Measurements from ENCODE around the gene ILKAP. TPM values are rescaled to one million over a fixed set of nuclear protein-coding genes. Genes with fewer than 3 reads are reported as not detected.

ILKAP gene
- polyA plus RNA-seq (ENCODE audit: low read depth in 6 of 6), result 10 to 100 TPM; 37.4 to 51.4 (median 48.4) TPM

GRCh38 chr2:238203094-238203972 lies at the start of gene ILKAP:
Gene ILKAP (minus strand): TSS chr2:238203695. CDS start chr2:238203553, 142 bp downstream.
- peak; percentile 92 for DNase-seq
- Mint-ChIP-seq H3K9me3 (peaks cover 0 to 2% (median 0%) of the 10 kb centered on the region in 7 donors), H3K4me1 (peaks cover 23 to 44% (median 40%) of the 10 kb centered on the region in 3 donors), H3K36me3 (no peaks in the 10 kb centered on the region), H3K27me3 (no peaks in the 10 kb centered on the region), H3K4me3 (peak within 1 kb of the TSS; percentile 80 to 95 (median 89)), H3K27ac (peak within 1 kb of the TSS; percentile 63 to 95 (median 88))
- peak; percentile 95 for ATAC-seq (ENCODE audit: low read depth in 2 of 2)

GRCh38 chr2:238252766-238253630 lies 49.5 kb upstream of the ILKAP start:
- H3K4me1 Mint-ChIP-seq, result peaks cover 0 to 3% (median 1%) of the 10 kb centered on the region in 3 donors
- H3K36me3 Mint-ChIP-seq, result no peaks in the 10 kb centered on the region
- H3K27ac Mint-ChIP-seq, result peak overlapping the region in 1 of 6 donors; percentile 32
- no peak for DNase-seq
- no peaks in the 10 kb centered on the region for H3K27me3 Mint-ChIP-seq
- H3K4me3 Mint-ChIP-seq, result peak overlapping the region in 1 of 8 donors; percentile 78
- no peak for ATAC-seq (ENCODE audit: low read depth in 2 of 2)
- no peaks in the 10 kb centered on the region for H3K9me3 Mint-ChIP-seq

- no peaks in the 10 kb centered on the region for H3K9me3 Mint-ChIP-seq
- no peaks in the 10 kb centered on the region for H3K36me3 Mint-ChIP-seq
- ATAC-seq (ENCODE audit: low read depth in 2 of 2), result no peak
- DNase-seq, result no peak
- H3K4me1 Mint-ChIP-seq, result peaks cover 0 to 9% (median 3%) of the 10 kb centered on the region in 3 donors
- no peaks in the 10 kb centered on the region for H3K27me3 Mint-ChIP-seq
- H3K4me3 Mint-ChIP-seq, result no peak overlapping the region
- H3K27ac Mint-ChIP-seq, result no peak overlapping the region
Measured at GRCh38 chr2:238251986-238252385, 48.5 kb upstream of the ILKAP start.

- H3K27ac Mint-ChIP-seq, result peak overlapping the region in 2 of 6 donors; percentile 65 to 75
- H3K36me3 Mint-ChIP-seq, result peaks cover under 1 to 2% of the 10 kb centered on the region in 2 donors
- no peaks in the 10 kb centered on the region for H3K9me3 Mint-ChIP-seq
Measured at GRCh38 chr2:238251331-238251730, 47.8 kb upstream of the ILKAP start.

GRCh38 chr2:238250896-238251295 lies 47.4 kb upstream of the ILKAP start:
- ATAC-seq (ENCODE audit: low read depth in 2 of 2), result no peak
- DNase-seq, result no peak
- Mint-ChIP-seq H3K27me3 (no peaks in the 10 kb centered on the region), H3K4me1 (peaks cover 0 to 9% (median 3%) of the 10 kb centered on the region in 3 donors), H3K4me3 (no peak overlapping the region), H3K9me3 (no peaks in the 10 kb centered on the region), H3K36me3 (peaks cover 4 to 6% of the 10 kb centered on the region in 2 donors), H3K27ac (peak overlapping the region in 1 of 6 donors; percentile 75)

More at GRCh38 chr2:238251331-238251730, 47.8 kb upstream of the ILKAP start:
- Mint-ChIP-seq H3K4me1 (peaks cover 0 to 9% (median 3%) of the 10 kb centered on the region in 3 donors), H3K27me3 (no peaks in the 10 kb centered on the region), H3K4me3 (no peak overlapping the region)
- ATAC-seq (ENCODE audit: low read depth in 2 of 2) (no peak), DNase-seq (no peak)

- peak overlapping the region in 1 of 6 donors; percentile 73 for H3K27ac Mint-ChIP-seq
- peaks cover 0 to 9% (median 0%) of the 10 kb centered on the region in 3 donors for H3K4me1 Mint-ChIP-seq
- H3K4me3 Mint-ChIP-seq, result no peak overlapping the region
- no peaks in the 10 kb centered on the region for H3K27me3 Mint-ChIP-seq
- no peaks in the 10 kb centered on the region for H3K9me3 Mint-ChIP-seq
- H3K36me3 Mint-ChIP-seq, result peaks cover 6 to 8% of the 10 kb centered on the region in 2 donors
- DNase-seq (no peak), ATAC-seq (ENCODE audit: low read depth in 2 of 2) (no peak)
Measured at GRCh38 chr2:238247841-238248453, 44.5 kb upstream of the ILKAP start.

- peak overlapping the region in 2 of 6 donors; percentile 49 to 73 for H3K27ac Mint-ChIP-seq
- peaks cover 6 to 8% of the 10 kb centered on the region in 2 donors for H3K36me3 Mint-ChIP-seq
- no peak for ATAC-seq (ENCODE audit: low read depth in 2 of 2)
- no peak for DNase-seq
- no peak overlapping the region for H3K4me3 Mint-ChIP-seq
- H3K4me1 Mint-ChIP-seq, result peaks cover 0 to 9% (median 0%) of the 10 kb centered on the region in 3 donors
- no peaks in the 10 kb centered on the region for H3K9me3 Mint-ChIP-seq
- no peaks in the 10 kb centered on the region for H3K27me3 Mint-ChIP-seq
Measured at GRCh38 chr2:238247002-238247822, 43.7 kb upstream of the ILKAP start.

- no peak for ATAC-seq (ENCODE audit: low read depth in 2 of 2)
- Mint-ChIP-seq H3K9me3 (peaks cover 0 to 2% (median 0%) of the 10 kb centered on the region in 7 donors), H3K4me1 (peaks cover 4 to 15% (median 5%) of the 10 kb centered on the region in 3 donors), H3K27ac (no peak overlapping the region), H3K27me3 (peaks cover 0 to 4% (median 4%) of the 10 kb centered on the region in 3 donors), H3K4me3 (no peak overlapping the region), H3K36me3 (peaks cover 6 to 8% of the 10 kb centered on the region in 2 donors)
- DNase-seq, result no peak
Measured at GRCh38 chr2:238244151-238244550, 40.7 kb upstream of the ILKAP start.

GRCh38 chr2:238243496-238244076 lies 40.1 kb upstream of the ILKAP start:
- H3K4me1 Mint-ChIP-seq, result peaks cover 4 to 15% (median 5%) of the 10 kb centered on the region in 3 donors
- H3K36me3 Mint-ChIP-seq, result peaks cover 6 to 8% of the 10 kb centered on the region in 2 donors
- H3K9me3 Mint-ChIP-seq, result peaks cover 0 to 2% (median 0%) of the 10 kb centered on the region in 7 donors
- peaks cover 0 to 4% (median 4%) of the 10 kb centered on the region in 3 donors for H3K27me3 Mint-ChIP-seq
- no peak for DNase-seq
- H3K27ac Mint-ChIP-seq, result no peak overlapping the region
- ATAC-seq (ENCODE audit: low read depth in 2 of 2), result no peak
- no peak overlapping the region for H3K4me3 Mint-ChIP-seq

- Mint-ChIP-seq H3K4me3 (peak overlapping the region in 1 of 8 donors; percentile 23), H3K27me3 (peaks cover 0 to 8% (median 4%) of the 10 kb centered on the region in 3 donors), H3K36me3 (peaks cover 6 to 8% of the 10 kb centered on the region in 2 donors), H3K27ac (no peak overlapping the region), H3K9me3 (peaks cover 0 to 2% (median 0%) of the 10 kb centered on the region in 7 donors), H3K4me1 (peaks cover 5 to 13% (median 7%) of the 10 kb centered on the region in 3 donors)
- no peak for ATAC-seq (ENCODE audit: low read depth in 2 of 2)
- DNase-seq, result no peak
Measured at GRCh38 chr2:238242731-238243495, 39.4 kb upstream of the ILKAP start.

GRCh38 chr2:238241970-238242369 lies 38.5 kb upstream of the ILKAP start:
- peak overlapping the region in 1 of 6 donors; percentile 85 for H3K27ac Mint-ChIP-seq
- no peak for DNase-seq
- H3K4me3 Mint-ChIP-seq, result peak overlapping the region in 7 of 8 donors; percentile 25 to 91 (median 74)
- peaks cover 0 to 2% (median 0%) of the 10 kb centered on the region in 7 donors for H3K9me3 Mint-ChIP-seq
- ATAC-seq (ENCODE audit: low read depth in 2 of 2), result no peak
- peaks cover 5 to 7% (median 6%) of the 10 kb centered on the region in 3 donors for H3K4me1 Mint-ChIP-seq
- peaks cover 6 to 8% of the 10 kb centered on the region in 2 donors for H3K36me3 Mint-ChIP-seq
- H3K27me3 Mint-ChIP-seq, result peaks cover 0 to 14% (median 4%) of the 10 kb centered on the region in 3 donors

Data from naive B cell (primary cell).